Activated CD4-positive, alpha-beta memory T cell treated with anti-CD3 and anti-CD28 coated beads for 36 hours (primary cell): ENCODE measurements around the gene TPD52L1. TPM values are rescaled to one million over a fixed set of nuclear protein-coding genes. Genes with fewer than 3 reads are reported as not detected.

Experiments
- CTCF ChIA-PET: fragments of 350-600 bp; sonication (Branson Sonifier 250); formaldehyde crosslinking; loops from one replicate; lab custom pipeline; 2021; ENCODE audit warnings: antibody characterized with exemption, inconsistent platforms; lab: Charles Lee
- POLR2A ChIA-PET: fragments of 350-600 bp; sonication (Branson Sonifier 250); formaldehyde crosslinking; loops from one replicate; lab custom pipeline; 2021; ENCODE audit warnings: antibody characterized with exemption; lab: Charles Lee
- DNase-seq: peaks from one replicate; pipeline ENCODE4 v3.0.0-alpha.2; 2020
- H3K27ac Mint-ChIP-seq: one replicate; pipeline ENCODE4 v1.8.0; 2021; ENCODE audit warnings: mixed read lengths
- H3K27me3 Mint-ChIP-seq: one replicate; pipeline ENCODE4 v1.8.0; 2021; ENCODE audit warnings: mixed read lengths
- H3K36me3 Mint-ChIP-seq: one replicate; pipeline ENCODE4 v1.8.0; 2021; ENCODE audit warnings: mixed read lengths
- H3K4me1 Mint-ChIP-seq: one replicate; pipeline ENCODE4 v1.8.0; 2021; ENCODE audit warnings: low read depth, mixed read lengths
- H3K4me3 Mint-ChIP-seq: one replicate; pipeline ENCODE4 v1.8.0; 2021; ENCODE audit warnings: mild to moderate bottlenecking, mixed read lengths
- H3K9me3 Mint-ChIP-seq: one replicate; pipeline ENCODE4 v1.8.0; 2021; ENCODE audit warnings: mixed read lengths
- intact Hi-C: fragments of 100-400 bp; cut with micrococcal nuclease; formaldehyde crosslinking; loops from one replicate; pipeline ENCODE4 v1.15.1; 2023
- total RNA-seq, 2 experiments: library from RNA; stranded (reverse); gene quantifications; one replicate each; pipeline ENCODE4 v1.2.3, GENCODE V29; 2021

Gene TPD52L1, protein sequence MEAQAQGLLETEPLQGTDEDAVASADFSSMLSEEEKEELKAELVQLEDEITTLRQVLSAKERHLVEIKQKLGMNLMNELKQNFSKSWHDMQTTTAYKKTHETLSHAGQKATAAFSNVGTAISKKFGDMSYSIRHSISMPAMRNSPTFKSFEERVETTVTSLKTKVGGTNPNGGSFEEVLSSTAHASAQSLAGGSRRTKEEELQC
- 1 to 10 TPM; 1.3 to 1.4 TPM for total RNA-seq

DNA sequence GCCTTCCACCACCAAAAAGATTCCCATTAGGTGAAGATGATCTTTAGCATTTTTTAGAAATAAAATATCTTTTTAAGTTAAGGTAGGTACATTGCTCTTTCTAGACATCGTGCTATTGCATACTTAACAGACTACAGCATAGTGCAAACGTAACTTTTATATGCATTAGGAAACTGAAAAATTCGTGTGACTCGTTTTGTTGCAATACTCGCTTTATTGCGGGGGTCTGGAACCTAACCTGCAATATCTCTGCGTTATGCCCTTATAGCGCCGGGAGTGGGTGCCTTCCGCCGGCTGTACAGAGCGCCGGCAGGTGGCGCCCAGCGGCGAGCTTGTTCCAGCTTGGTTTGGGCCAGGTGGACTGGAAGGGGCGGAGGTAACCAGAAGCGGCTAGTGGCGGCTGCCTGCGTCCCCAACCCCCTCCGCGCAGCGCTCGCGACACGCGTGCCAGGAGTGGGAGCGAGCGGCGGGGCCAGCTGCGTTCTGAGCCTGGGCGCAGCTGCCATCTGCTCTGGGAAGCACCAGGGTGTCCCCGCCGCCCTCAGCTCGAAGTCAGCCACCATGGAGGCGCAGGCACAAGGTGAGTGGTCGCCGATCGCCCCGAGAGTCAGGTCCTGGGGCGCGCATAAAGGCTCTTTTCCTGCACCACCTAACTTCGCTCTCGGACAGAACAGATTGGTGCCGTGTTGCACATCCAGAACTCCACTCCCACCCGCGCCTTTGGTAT is at the start of gene TPD52L1:
TPD52L1 (plus strand) TSS at position 383 of the 727 bp plus-strand sequence; CDS start at position 562, 179 bp downstream.
- DNase-seq, result peak; percentile 76
- POLR2A ChIA-PET, result interaction anchor here (0.7 kb wide), 1 partner anchor 30 kb away, joined by 3 read pairs; no protein-coding TSS in a partner anchor
- intact Hi-C loops, result loop anchor here (5.0 kb wide), 2 partner anchors 149 to 614 kb away; partner anchors contain the start of gene HDDC2
- H3K4me3 Mint-ChIP-seq, result peak within 1 kb of the TSS; percentile 69
- H3K27me3 Mint-ChIP-seq, result peaks cover 18% of the 10 kb centered on the region
- H3K36me3 Mint-ChIP-seq, result no peaks in the 10 kb centered on the region
- H3K9me3 Mint-ChIP-seq, result no peaks in the 10 kb centered on the region
- H3K4me1 Mint-ChIP-seq, result peaks cover 6% of the 10 kb centered on the region
- no peak within 1 kb of the TSS for H3K27ac Mint-ChIP-seq
- CTCF ChIA-PET, result interaction anchor here (0.6 to 2.0 kb wide), 16 partner anchors 9 to 615 kb away, joined by 3 to 12 read pairs (median 4); no protein-coding TSS in a partner anchor

DNA sequence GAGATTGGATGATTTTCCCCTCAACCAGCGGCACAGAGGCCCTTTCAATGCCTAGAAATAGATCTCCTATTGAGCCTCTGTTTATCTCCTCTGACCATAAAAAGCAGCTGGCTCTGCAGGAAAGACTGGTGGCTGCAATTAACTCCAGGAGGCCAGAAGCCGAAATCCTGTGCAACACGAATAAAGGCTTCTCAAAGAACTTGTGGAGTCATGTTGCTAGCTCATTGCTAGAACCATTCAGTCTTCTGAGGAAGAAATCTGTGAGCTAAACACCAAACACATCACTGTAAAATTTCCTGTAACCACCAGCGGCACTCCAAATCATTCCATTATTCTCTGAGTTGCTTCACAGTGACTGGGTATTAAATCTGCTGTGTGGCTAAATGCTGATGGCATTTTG is 49.1 kb upstream of the TPD52L1 start:
- no peak overlapping the region for H3K4me3 Mint-ChIP-seq
- ChIA-PET CTCF (no interaction called here), POLR2A (no interaction called here)
- peaks cover 10% of the 10 kb centered on the region for H3K9me3 Mint-ChIP-seq
- intact Hi-C loops, result no loop called here
- H3K4me1 Mint-ChIP-seq, result peaks cover 2% of the 10 kb centered on the region
- no peak for DNase-seq
- peaks cover 1% of the 10 kb centered on the region for H3K36me3 Mint-ChIP-seq
- H3K27me3 Mint-ChIP-seq, result no peaks in the 10 kb centered on the region
- no peak overlapping the region for H3K27ac Mint-ChIP-seq

DNA sequence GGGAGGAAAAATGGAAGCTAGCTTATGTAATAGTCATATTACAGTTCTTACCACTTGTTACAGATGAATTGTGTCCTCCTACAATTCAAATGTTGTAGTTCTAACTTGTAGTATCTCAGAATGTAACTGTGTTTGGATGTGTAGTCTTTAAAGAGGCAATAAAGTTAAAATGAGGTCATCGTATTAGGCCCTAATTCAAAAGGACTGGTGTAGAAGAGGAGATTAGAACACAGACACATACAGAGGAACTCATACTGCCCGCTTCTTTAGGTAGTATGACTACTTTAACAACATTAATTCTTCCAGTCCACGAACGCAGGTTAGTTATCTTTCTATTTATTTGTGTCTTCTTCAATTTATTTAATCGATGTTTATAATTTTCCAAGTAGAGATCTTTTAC is 46.5 kb upstream of the TPD52L1 start:
- Mint-ChIP-seq H3K27me3 (no peaks in the 10 kb centered on the region), H3K36me3 (peaks cover 11% of the 10 kb centered on the region), H3K27ac (no peak overlapping the region), H3K9me3 (peaks cover 35% of the 10 kb centered on the region), H3K4me3 (no peak overlapping the region), H3K4me1 (no peaks in the 10 kb centered on the region)
- no peak for DNase-seq
- ChIA-PET POLR2A (no interaction called here), CTCF (no interaction called here)
- intact Hi-C loops, result loop anchor here (2.0 kb wide), 1 partner anchor 236 kb away; no protein-coding TSS in a partner anchor

DNA sequence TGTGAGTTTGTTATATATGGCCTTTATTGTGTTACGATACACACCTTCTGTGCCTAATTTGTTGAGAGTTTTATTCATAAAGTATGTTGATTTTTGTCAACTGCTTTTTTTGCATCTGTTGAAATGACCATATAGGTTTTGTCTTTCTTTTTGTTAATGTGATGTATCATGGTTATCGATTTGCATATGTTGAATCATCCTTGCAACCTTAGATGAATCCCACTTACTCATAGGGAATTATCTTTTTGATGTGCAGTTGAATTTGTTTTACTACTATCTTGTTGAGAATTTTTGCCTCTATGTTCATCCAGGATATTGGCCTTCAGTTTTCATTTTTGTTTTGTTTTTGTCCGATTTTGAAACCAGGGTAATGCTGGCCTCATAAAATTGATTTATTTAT is 45.7 kb upstream of the TPD52L1 start:
- ChIA-PET CTCF (no interaction called here), POLR2A (no interaction called here)
- DNase-seq, result no peak
- intact Hi-C loops, result loop anchor here (2.0 kb wide), 1 partner anchor 237 kb away; no protein-coding TSS in a partner anchor
- Mint-ChIP-seq H3K27me3 (no peaks in the 10 kb centered on the region), H3K27ac (no peak overlapping the region), H3K4me3 (no peak overlapping the region), H3K36me3 (peaks cover 11% of the 10 kb centered on the region), H3K9me3 (peaks cover 41% of the 10 kb centered on the region), H3K4me1 (no peaks in the 10 kb centered on the region)

DNA sequence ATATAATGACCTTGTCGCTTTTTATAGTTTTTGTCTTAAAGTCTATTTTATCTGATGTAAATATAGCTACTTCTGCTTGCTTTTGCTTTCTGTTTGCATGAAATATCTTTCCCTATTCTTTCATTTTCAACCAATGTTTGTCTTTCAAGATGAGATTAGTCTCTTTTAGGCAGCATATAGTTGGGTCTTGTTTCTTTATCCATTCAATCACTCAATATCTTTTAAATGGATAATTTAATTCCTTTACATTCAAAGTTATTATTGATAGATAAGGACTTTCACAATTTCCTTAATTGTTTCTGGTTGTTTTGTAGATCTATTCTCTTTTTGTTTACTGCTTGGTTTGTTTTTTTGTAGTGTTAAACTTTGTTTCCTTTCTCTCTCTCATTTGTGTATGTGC is 43.5 kb upstream of the TPD52L1 start:
- Mint-ChIP-seq H3K27ac (no peak overlapping the region), H3K4me1 (no peaks in the 10 kb centered on the region), H3K9me3 (peaks cover 41% of the 10 kb centered on the region), H3K4me3 (no peak overlapping the region), H3K36me3 (peaks cover 11% of the 10 kb centered on the region), H3K27me3 (no peaks in the 10 kb centered on the region)
- DNase-seq, result no peak
- POLR2A ChIA-PET, result no interaction called here
- intact Hi-C loops, result loop anchor here (5.0 kb wide), 2 partner anchors 148 to 1308 kb away; partner anchors contain the start of genes NKAIN2 and RNF217
- CTCF ChIA-PET, result no interaction called here

DNA sequence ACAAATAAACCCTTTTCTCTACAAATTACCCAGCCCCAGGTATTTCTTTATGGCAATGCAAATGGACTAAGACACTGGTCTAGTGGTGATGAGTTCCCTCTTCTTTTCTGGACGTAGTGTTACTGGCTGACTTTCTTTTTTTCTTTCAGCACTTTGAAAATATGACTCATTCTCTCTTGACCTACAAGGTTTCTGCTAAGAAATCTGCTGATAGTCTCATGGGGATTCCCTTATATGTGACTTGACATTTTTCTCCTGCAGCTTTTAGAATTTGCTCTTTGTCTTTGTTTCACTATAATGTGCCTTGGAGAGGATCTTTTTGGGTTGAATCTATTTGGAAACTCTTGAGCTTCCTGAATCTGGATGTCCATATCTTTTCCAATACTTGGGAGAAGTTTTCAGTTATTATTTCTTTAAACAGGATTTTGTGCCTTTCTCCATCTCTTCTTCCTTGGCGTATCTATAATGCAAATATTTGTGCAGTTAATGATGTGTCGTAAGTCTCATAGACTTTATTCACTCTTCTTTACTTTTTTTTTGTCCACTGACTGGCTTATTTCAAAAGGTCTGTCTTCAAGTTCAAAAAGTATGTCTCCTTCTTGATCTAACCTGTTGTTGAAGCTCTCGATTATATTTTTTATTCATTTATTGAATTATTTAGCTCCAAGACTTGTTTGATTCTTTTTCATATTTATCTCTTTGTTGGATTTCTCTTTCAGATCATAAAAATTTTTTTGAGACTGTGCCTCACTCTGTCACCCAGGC is 42.2 kb upstream of the TPD52L1 start:
- Mint-ChIP-seq H3K27me3 (no peaks in the 10 kb centered on the region), H3K4me3 (no peak overlapping the region), H3K9me3 (peaks cover 41% of the 10 kb centered on the region), H3K27ac (no peak overlapping the region), H3K36me3 (peaks cover 11% of the 10 kb centered on the region), H3K4me1 (no peaks in the 10 kb centered on the region)
- CTCF ChIA-PET, result no interaction called here
- POLR2A ChIA-PET, result no interaction called here
- intact Hi-C loops, result loop anchor here (5.0 kb wide), 2 partner anchors 149 to 1309 kb away; partner anchors contain the start of genes NKAIN2 and RNF217
- DNase-seq, result no peak

DNA sequence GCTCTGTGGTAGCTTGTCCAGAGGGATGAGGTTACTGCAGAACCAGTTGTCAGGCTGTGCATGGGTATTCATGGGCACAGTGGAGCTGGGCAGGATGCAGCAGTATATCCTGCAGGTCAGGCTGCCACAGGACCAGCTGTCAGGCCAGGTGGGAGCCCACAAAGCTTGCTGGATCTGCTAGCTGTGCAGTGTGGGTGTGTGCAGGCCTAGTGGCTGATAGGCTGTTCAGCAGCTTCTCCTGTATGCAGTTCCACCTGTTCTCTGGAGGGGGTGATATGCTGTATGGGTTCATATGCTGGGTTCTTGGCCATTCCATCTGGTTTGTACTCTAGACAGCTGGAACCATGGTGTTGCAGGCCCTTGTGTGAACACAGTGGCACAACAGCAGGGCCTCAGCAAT is 40.6 kb upstream of the TPD52L1 start:
- no peaks in the 10 kb centered on the region for H3K4me1 Mint-ChIP-seq
- ChIA-PET POLR2A (no interaction called here), CTCF (interaction anchor here (0.9 to 3.0 kb wide), 4 partner anchors 23 to 242 kb away, joined by 3 to 12 read pairs (median 4); no protein-coding TSS in a partner anchor)
- peaks cover 11% of the 10 kb centered on the region for H3K36me3 Mint-ChIP-seq
- intact Hi-C loops, result loop anchor here (5.0 kb wide), 2 partner anchors 151 to 1311 kb away; partner anchors contain the start of genes NKAIN2 and RNF217
- no peak overlapping the region for H3K4me3 Mint-ChIP-seq
- DNase-seq, result no peak
- no peak overlapping the region for H3K27ac Mint-ChIP-seq
- H3K9me3 Mint-ChIP-seq, result peaks cover 41% of the 10 kb centered on the region
- H3K27me3 Mint-ChIP-seq, result no peaks in the 10 kb centered on the region

DNA sequence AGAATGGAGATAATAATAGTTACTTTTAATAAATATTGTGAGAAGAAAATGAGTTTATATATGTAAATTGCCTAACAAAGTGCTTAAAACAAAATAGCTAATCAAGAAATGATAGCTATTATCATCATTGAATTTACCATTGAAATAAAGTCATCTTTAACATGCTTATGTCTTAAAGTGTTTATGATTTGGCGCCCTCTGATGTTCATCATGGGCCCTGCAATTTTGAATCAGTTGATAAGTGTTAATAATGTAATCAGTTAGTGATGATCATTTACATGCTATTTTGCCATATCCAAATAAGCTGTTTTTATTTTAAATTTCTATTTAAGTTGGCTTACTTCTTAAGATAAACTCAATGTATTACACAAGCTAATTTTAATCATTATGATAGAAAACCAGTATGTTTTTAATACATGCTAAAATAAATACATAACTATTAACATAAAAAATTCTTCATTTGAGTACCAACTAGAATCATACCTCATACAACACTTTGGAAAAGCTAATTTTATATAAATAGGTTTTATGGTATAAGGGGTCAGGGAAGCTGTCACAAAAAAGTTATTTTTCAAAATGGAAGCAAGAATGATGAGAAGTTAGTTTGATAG is 39.2 kb upstream of the TPD52L1 start:
- Mint-ChIP-seq H3K9me3 (peaks cover 32% of the 10 kb centered on the region), H3K4me1 (no peaks in the 10 kb centered on the region), H3K4me3 (no peak overlapping the region), H3K36me3 (peaks cover 11% of the 10 kb centered on the region), H3K27ac (no peak overlapping the region), H3K27me3 (no peaks in the 10 kb centered on the region)
- ChIA-PET POLR2A (no interaction called here), CTCF (interaction anchor here (0.7 to 3.0 kb wide), 17 partner anchors 8 to 339 kb away, joined by 3 to 12 read pairs (median 3); no protein-coding TSS in a partner anchor)
- intact Hi-C loops, result loop anchor here (1.0 to 5.0 kb wide), 3 partner anchors 152 to 1312 kb away; partner anchors contain the start of genes NKAIN2 and RNF217
- peak; percentile 49 for DNase-seq

DNA sequence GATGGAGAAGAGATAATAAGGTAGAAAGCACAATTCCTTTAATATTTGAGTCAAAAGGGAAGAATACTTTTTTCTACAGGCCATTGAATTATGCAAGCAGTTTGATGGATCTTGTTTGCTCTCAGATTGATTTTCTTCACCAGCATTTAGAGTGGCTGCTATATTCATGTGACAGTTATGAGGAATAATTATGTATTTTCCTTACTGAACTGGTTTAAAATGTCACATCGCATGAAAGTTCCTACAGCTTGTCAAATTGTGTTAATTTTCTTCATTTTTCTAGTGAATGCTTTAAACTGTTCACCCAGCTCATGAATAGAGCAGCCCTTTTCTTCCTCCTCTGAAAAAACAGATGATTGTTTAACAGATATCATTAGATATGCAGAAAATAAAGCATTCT is 37.4 kb upstream of the TPD52L1 start:
- H3K36me3 Mint-ChIP-seq, result peaks cover 4% of the 10 kb centered on the region
- CTCF ChIA-PET, result no interaction called here

DNA sequence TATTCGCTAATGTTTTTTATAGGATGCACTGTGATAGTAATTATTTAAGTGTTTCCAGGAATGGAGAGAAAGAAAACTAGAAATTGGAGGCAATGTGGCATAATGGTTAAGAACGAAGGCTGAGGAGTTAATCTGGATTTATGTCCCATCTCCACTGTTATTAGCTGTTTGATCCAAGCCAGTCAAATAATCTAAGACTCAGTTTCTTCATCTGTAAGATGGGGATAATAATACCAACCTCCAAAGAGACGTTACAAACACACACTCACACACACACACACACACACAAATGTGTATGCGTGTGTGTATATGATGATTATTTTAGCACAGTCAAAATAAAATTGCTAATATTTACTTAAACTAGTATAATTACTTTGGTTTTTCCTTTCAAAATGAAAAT is 36.9 kb upstream of the TPD52L1 start:
- Mint-ChIP-seq H3K27ac (no peak overlapping the region), H3K4me3 (no peak overlapping the region), H3K4me1 (no peaks in the 10 kb centered on the region), H3K36me3 (no peaks in the 10 kb centered on the region), H3K27me3 (peaks cover 2% of the 10 kb centered on the region), H3K9me3 (peaks cover 9% of the 10 kb centered on the region)
- ChIA-PET POLR2A (no interaction called here), CTCF (no interaction called here)
- no peak for DNase-seq
- intact Hi-C loops, result no loop called here

More for the DNA sequence above, 37.4 kb upstream of the TPD52L1 start:
- POLR2A ChIA-PET, result no interaction called here
- Mint-ChIP-seq H3K27ac (no peak overlapping the region), H3K9me3 (peaks cover 14% of the 10 kb centered on the region), H3K27me3 (no peaks in the 10 kb centered on the region), H3K4me3 (no peak overlapping the region), H3K4me1 (no peaks in the 10 kb centered on the region)
- intact Hi-C loops, result no loop called here
- no peak for DNase-seq

DNA sequence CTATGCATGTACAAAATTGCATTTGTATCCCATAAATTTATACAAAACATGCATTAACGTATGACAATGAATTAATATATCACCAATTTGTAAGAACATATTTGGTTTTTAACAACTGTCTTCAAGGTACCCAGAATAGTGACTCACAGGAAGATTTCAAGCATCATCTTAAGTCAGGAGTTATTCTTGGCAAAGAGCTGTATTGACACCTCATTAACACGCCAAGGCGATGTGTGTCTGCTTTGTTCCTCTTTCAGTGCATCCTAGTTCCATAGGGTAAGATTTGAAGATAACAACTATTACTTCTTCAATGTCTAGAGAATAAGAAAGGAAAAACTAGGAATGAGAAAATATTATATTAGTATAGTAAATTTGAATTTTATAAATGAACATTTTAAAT is 35.8 kb upstream of the TPD52L1 start:
- H3K27me3 Mint-ChIP-seq, result peaks cover 2% of the 10 kb centered on the region
- no peak overlapping the region for H3K27ac Mint-ChIP-seq
- ChIA-PET CTCF (no interaction called here), POLR2A (no interaction called here)
- no peak overlapping the region for H3K4me3 Mint-ChIP-seq
- H3K36me3 Mint-ChIP-seq, result no peaks in the 10 kb centered on the region
- DNase-seq, result no peak
- intact Hi-C loops, result no loop called here
- H3K9me3 Mint-ChIP-seq, result no peaks in the 10 kb centered on the region
- no peaks in the 10 kb centered on the region for H3K4me1 Mint-ChIP-seq
